ENCODE results near the gene KRTAP3-1.

DNA sequence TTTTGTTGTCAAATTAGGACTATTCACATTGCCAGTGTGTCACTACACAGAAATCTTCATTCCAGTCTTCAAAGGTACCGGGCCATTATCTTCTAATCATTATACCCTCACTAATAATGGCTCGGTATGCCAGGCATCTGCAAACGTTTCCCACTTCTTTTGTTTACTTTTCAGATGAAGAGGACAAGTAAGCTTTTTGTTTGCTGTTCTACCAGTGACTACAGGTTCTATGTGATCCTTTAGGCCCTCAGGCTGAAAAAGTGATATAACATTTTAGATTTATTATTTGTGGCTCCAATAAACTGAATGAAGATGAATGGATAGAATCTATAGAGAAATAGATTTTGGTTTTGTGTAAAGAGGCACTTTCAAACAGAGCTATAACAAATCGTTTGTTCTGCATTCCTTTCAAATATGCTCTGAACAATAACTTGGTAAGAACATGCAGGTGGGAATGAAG is 403 bp upstream of the KRTAP3-1 start:
- TF ChIP-seq GATA3 (IDR thresholded peaks at IDR 0.05; ENCODE audit: low read depth, low read length) (no peak), GATA2 (IDR thresholded peaks at IDR 0.05; ENCODE audit: low read depth, low read length) (no peak)
